Measurements from ENCODE around the gene XPR1.
"Not testable (repeated sequence)": the region's sequence is repeated elsewhere in the genome, so short reads cannot be mapped to it uniquely, and the experiment has no call there.

The XPR1 gene

DNA sequence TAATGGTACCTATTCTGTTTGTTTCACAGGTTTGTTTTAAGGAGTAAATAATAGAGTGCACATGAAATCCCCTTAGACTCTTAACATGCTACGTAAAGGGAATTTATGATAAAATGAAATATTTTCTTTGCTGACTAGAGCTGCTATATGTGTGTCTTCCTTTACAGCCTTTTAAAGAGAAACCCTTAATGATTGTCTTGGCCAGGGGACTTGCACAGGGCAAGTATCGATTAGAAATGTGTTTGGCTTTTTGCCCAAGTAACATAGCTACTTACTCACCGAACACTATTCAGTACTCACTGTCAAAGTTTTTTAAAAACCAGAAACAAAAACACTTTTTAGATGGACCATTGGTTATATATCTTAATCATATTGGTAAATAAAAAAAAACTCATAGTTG lies 209.6 kb downstream of the XPR1 start:
- DNase-seq (ENCODE audit: low spot score) = no peak

DNA sequence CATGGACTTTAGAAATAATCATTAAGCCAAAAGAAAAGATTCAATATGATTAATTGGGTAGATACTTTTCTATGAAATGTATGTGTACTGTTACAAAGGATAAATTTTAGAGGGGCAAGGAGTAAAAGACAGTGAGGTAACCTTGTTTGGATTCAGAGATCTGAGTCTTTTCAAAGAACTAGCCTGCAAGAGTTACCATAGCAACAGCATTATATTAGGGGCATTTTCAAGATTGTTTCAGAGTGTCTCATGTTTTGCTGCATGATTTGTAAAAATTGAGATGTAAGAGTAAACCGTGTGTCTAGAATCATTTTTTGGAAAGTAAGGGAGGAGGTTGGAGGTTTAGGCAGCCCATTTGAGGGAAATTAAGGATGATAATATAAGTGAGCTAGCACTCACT lies 210.2 kb downstream of the XPR1 start:
- peak; percentile 58 for DNase-seq (ENCODE audit: low spot score)

DNA sequence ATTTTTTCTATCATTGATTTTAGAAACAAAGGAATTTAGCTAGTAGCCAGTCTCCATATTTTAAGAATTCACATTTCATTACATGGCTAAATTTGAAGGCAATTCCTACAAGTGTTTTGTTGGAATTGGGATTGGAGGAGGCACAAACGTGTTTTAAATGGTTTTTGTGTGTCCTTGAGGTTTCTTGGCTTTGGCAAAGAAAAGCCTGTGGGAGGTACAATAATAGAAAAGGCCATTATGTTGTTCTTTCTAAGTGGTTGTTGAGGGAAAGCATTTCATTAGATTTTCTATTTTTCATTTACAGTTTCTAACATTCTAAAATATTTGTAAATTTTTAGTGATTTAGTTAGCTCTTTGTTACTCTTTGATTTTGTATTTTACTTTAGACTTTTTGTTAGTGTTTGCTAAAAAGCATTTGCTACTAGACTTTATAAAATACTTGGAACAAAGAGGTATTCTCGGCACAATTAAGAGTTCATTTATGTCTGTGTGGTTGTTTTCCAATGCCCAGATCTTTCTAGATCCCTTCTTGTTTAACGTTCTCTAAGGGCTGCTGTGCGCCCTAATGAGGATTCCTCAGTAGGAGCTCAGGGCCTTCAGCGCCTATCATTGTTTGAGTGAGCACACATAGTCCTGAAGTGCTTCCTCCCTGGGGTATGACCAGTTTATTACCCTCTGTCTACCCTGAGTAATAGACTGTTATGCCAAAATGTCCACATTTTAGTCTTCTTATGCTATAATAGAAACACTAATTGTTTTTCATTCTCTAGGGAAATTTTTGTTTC lies 210.9 kb downstream of the XPR1 start:
- DNase-seq (ENCODE audit: low spot score) = no peak

DNA sequence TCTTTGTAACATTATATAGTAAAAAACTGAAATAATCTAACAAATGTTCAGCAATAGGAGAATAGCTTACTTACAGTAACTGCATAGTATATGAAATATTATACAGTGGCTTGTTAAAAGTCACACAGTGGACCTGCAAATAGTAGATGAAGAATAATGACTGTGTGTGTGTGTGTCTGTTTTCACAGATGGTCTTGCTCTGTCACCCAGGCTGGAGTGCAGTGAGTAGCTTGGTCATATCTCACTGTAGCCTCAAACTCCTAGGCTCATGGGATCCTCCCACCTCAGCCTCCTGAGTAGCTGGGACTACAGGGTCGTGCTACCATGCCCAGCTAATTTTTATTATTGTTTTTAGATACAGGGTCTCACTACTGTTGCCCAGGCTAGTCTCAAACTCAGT lies 213.5 kb downstream of the XPR1 start:
- DNase-seq (ENCODE audit: low spot score) = no peak

DNA sequence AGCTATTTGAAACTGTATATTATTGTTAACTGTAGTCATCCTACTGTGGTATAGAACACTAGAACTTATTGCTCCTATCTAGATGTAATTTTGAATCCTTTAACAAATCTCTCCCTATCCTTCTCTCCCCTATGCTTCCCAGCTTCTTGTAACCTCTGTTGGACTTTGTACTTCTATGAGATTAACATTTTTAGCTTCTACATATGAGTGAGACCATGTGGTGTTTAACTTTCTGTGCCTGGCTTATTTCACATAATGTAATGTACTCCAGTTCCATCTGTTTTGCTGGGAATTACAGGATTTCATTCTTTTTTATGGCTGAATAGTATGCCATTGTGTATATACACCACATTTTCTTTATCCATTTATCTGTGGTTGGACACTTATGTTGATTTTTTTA lies 216.4 kb downstream of the XPR1 start:
- DNase-seq (ENCODE audit: low spot score) = no peak

DNA sequence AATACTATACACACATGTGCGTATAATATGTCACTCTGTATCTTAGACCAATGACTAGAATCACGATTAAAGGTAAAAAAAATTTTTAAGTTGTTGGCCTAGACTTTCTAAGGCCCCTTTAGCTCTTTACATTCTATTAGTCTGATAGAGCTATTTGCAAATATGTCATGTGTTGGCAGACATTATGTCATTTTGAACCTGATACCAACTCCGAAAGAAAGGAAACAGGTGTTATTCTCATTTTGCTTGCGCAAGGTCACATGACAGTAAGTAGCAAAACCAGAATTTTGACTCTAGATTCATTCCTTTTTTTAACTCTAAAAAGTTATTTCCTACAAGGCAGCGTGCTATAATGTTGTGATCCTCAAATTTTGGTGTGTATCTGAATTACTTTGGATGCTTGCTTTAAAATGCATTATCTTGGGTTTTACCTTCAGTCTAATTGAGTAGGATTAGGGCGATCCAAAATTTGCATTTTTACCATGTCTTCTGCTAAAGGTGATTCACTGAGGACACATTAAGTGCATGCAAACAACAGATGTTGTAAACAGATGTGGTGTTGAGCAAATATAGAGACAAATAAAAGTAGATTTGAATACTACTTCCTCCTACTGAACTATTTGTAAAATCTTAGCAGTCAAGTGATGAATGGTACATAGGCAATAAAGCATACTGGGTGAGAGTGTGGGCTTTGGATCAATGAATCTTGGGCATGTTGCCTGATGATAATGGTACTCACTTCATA lies 217.4 kb downstream of the XPR1 start:
- no peak for DNase-seq (ENCODE audit: low spot score)

DNA sequence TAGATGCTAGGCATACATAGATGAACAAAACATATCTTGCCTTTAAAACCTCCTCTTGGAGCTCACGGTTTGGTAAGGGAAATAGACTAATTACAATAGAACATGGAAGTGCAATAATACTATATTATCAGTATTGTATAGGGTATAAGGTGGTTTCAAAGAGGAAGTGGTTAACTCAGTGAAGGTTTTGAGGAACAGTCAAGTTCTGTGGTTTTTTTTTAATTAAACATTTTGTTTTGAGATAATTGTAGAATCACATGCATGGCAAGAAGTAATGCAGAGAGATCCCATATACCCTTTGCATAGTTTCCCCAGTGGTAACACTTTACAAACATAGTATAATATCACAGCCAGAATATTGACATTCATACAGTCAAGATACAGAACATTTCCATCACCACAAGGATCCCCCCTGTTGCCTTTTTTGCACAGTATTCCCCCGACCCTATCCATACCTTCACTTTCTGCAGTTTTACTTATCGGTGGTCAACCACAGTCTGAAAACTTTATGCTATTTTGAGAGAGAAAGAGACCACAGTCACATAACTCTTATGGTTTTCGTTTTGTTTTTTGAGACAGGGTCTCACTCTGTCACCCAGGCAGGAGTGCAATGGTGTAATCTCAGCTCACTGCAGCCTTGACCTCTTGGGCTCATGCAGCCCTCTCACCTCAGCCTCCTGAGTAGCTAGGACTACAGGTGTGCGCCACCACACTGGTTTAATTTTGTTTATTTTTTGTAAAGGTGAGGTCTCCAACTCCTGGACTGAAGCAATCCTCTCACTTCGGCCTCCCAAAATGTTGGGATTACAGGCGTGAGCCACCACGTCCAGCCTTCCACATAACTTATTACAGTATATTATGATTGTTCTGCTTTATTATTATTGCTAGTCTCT lies 220.4 kb downstream of the XPR1 start:
- no peak for DNase-seq (ENCODE audit: low spot score)

DNA sequence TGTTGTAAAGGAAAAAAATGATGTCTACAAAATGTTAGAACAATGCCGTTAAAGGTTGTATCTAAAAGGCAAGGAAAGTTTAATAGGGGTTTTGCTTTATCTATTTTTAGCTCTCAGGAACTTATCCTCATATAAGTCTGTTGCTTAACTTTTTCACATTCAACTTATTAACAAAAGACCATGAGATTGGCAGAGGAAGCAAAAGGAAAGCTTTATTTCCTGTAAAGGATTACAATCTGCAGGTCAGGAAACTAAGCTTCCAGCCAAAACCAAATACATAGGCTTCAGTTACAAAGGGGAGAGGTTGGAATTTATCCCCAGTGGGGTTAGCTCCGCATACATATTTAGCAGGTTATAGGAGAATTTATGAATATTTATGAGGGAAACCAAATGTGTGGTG lies 222.2 kb downstream of the XPR1 start:
- no peak for DNase-seq (ENCODE audit: low spot score)

DNA sequence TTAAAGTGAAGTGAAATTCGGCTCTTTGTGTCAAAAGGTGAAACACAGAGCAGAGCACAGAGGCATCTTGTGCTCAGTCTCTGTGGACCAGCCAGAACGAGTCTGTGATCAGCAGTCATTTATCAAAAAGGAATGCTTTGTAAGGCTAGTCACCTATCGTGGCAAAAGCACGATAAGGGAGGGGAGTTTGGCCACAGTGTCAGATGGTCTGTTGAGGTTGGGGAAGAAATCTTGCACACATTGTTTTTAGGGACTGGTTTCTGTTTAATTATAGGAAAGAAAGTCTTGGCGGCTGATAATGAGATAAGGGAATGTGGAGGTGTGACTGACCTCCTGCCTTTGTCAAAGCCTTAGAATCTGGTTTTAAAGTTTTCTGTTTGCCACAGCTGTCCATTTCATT lies 222.6 kb downstream of the XPR1 start:
- no peak for DNase-seq (ENCODE audit: low spot score)

DNA sequence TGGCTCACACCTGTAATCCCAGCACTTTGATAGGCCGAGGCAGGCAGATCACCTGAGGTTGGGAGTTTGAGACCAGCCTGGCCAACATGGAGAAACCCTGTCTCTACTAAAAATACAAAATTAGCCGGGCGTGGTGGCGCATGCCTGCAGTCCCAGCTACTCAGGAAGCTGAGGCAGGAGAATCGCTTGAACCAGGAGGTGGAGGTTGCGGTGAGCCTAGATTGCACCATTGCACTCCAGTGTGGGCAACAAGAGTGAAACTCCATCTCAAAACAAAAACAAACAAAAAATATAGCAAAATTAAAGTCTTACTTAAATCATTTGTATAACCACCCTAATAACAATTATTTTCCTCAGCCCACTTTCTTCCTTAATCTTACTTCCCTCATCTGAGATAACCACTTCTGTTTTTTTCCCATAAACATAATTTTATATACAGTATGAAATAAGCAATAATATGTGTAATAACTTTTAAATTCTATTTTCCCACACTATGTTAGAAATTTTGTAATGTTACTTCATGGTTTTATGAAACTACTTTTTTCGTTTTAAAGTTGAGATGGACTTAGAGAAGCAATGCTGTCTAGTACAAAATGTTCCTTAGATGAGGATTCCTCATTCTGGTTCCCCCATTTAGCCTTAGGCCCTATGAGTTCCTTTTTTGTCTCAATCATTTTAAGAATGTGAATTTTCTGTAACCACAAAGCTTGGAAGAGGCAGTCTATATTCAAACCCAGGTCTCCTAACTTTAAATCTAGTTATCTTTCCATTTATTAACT lies 226.3 kb downstream of the XPR1 start:
- not testable (repeated sequence) for DNase-seq (ENCODE audit: low spot score)

DNA sequence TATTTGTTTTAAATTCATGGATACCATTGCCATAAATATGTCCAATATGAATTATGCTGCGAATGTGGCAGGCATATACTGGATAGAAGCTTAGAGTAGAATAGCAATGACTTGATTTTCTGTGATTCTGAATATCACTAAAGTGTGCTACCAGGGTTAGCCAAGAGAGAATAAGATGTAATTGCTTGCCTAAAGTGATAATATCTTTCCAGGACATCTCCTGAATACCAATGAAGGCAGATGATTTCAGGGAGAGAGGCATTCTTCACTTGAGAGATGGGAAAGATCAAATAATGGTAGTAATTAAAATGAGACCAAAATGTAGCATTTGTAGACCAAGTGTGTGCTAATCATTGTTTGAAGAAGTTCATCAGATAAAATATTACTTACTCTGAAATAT lies 227.5 kb downstream of the XPR1 start:
- DNase-seq (ENCODE audit: low spot score) = no peak

DNA sequence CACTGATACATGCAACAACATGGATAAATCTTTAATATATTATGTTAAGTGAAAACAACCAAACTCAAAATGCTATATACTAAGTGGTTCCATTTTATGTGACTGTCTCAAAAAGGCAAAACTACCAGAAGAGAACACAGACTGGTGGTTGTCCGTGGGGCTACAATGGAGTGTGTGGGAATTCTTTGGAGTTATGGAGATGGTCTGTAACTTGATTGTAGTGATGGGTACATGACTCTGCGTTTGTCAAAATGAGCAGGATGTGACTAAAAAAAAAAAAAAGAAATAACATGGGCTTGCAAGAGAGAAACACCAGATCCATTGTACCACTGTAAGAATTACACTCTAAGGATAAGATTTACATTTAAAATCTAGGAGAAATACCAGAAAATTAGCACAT lies 228.7 kb downstream of the XPR1 start:
- no peak for DNase-seq (ENCODE audit: low spot score)

DNA sequence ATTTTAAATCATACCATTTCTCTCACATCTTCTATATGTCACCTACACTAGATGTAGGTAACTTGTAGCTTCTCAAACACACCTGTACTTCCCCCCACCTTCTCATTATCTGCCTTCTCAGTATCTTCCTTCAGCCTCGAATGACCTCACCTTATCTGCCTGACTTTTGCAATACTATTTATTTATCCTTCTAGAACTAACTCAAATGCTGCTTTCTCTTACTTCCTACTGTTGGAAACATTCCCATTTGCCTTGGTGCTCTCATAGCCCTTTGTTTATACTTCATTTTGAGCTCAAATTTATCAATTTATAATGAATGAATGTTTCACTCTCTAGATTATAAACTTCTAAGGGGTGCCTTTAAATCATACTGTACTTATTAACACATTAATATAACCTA lies 230.5 kb downstream of the XPR1 start:
- no peak for DNase-seq (ENCODE audit: low spot score)

DNA sequence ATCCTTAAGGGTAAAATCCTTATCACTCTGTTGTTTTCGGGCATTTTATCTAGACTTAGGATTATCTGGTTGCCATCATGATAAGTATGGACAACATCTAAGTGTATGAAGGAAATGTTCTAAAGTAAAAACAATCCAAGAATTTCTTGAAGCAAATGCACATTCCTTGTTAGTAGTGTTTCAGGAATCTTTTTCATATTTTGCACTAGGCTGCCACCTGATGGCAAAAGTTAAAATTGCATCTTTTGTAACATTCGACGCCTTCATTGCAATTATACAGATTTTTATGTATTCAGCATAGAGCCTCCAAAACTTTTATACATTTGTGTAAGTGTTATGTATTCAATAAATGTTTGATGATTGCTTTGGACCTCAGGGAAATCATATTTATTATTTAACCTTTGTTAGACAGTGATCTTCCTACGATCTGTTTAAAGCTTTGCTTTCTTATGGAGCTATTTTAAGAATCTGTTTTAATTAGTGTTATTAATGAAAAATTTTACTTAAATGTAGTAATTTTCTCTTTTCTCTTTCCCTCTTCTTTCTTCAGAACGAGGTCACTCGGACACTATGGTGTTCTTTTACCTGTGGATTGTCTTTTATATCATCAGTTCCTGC lies 231.4 kb downstream of the XPR1 start:
- peak; percentile 45 for DNase-seq (ENCODE audit: low spot score)

DNA sequence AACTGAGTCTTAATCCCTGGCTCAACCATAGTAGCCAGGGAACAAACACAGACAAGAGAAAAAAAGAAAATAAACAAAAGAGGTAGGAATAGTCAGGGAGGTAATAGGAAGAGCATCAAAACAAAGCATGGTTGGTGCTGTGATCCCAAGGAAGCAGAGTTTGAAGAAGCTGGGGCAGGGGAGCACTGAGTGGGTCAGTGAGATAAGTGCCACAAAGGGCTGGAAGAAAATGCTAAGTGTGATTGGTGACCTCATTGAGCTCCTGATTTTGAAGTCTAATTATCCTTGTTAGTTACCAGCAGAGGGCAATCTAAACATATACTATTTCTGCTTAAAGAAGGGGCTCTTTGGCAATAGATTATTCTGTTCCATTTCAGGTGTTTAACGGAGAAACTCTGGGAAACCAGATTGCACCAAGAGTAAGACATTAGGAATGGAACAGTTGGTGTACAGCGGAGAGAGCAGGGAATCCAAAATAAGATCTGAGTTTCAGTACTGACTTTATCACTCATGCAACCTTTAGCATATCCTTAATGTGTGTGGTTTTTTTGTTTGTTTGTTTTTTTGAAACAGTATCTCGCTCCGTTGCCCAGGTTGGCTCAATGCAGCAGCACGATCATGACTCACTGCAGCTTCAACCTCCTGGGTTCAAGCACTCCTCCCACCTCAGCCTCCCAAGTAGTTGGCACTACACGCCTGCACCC lies 250.1 kb downstream of the XPR1 start:
- peak; percentile 57 for DNase-seq (ENCODE audit: low spot score)

DNA sequence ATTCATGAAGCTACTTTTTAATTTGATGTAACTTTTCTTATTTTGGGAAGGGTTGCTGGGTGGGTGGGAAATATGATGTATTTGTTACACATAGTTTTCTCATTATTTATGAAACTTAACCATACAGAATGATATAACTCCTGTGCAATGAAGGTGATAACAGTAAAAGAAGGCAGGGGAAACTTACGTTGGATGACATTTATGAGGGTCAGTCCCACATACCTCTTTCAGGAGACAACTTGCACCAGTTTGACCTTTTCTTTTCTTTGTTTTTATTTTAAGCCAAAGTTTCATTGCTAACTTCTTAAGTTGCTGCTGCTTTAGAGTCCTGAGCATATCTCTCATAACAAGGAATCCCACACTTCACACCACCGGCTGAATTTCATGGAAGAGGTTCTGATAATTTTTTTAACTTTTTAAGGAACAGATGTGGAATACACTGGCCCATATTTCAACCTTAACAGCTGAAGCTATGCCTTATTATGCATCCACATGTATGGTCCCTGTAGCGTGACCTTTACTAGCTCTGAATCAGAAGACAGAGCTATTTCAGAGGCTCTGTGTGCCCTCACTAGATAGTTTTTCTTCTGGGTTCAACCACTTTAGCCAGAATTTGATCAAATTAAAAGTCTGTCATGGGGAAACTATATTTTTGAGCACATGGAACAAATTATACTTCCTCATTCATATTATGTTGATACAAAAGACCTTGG lies 252.9 kb downstream of the XPR1 start:
- no peak for DNase-seq (ENCODE audit: low spot score)

DNA sequence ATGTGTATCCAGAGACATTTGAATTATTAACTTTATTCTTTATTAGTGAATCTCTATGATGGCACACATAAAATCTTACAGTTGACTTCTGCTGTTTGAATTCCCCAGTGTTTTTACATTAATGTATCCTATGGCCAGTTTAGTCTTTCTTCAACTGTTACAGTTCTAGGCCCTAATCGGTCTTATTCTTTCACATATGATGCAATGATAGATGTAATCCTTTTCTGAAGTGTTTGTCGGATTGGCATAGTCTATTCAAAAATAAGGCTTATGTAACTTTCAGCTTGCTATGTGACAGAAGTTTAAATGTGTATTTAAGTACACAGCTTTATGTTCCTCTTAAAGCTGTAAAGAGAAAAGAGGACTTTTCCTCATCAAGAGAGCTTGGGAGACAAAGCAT lies 254.5 kb downstream of the XPR1 start:
- no peak for DNase-seq (ENCODE audit: low spot score)

DNA sequence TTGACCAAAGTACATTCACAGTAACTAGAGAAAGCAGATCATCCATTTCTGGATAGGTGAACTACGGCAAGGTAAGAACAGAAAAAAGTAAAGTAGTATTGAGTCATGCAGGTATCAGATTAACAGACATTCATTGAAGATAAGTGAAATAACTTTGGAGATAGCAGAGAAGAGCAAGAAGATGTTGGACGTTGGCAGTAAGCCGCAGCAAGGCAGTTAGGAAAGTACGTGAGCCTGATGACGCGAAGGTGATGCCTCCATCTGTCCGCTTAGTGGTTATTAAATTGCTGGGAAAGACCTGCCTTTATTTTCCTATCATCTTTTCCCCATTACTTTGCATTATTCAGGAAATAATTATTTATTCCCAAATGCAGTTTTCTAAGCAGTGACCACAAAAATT lies 256.0 kb downstream of the XPR1 start:
- DNase-seq (ENCODE audit: low spot score) = no peak

DNA sequence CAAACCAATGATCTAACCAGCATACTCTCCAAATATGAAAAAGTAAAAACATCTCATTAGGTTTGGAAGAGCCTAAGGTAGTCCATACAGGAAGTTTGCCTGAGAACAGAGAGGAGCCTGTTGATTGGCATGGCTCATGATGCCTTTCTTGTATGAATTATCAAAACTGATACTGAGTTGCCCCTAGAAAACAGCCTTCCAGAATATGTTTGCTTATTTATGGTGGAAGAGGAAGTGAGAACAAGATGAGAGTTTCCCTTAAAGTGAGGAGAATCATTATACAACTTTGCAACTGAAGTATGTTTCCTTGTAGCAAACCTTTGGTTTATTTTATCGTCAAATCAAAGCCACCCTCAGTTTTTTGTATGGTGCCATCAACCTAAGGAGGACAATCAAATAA lies 257.0 kb downstream of the XPR1 start:
- no peak for DNase-seq (ENCODE audit: low spot score)

DNA sequence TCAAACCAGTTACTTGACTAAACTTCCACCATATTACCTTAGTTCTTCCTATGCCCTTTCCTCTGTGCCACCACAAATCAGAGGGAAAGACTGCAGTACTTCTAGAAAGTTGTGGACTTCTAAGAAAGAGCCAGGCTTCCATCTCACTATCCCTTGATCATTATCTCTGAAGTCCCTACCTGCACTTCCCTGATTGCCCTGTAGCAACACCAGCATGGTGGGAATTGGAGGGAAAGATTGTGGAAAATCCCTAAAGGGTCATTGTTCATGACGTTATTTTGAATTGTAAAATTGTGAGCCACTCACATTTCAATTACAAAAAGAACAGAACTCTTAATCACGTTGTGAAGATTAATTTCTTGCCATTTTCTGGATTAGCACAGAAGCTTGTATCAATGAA lies 257.5 kb downstream of the XPR1 start:
- no peak for DNase-seq (ENCODE audit: low spot score)
